GM19328 (cell line): ENCODE measurements around the gene CPA5.
"Not testable (repeated sequence)": the region's sequence is repeated elsewhere in the genome, so short reads cannot be mapped to it uniquely, and the experiment has no call there.

Source experiments
- ATAC-seq: cut with Tn5 transposase; IDR thresholded peaks from one replicate; pipeline ENCODE4 v1.9.1; 2021; ENCODE audit warnings: mild to moderate bottlenecking, moderate library complexity; ENCODE audit not compliant: unreplicated experiment

The CPA5 gene

GRCh38 chr7:130344271-130344866 is at the start of gene CPA5:
Gene CPA5, plus strand, starts transcription at chr7:130344816. Its CDS starts 1,670 bp downstream, at chr7:130346486.
- ATAC-seq: no peak

- no peak for ATAC-seq
Measured at GRCh38 chr7:130296221-130296951, 48.2 kb upstream of the CPA5 start.

GRCh38 chr7:130297628-130298543 is 46.7 kb upstream of the CPA5 start:
- ATAC-seq: no peak

- ATAC-seq: no peak
Measured at GRCh38 chr7:130298544-130299326, 45.9 kb upstream of the CPA5 start.

GRCh38 chr7:130299866-130300265 is 44.8 kb upstream of the CPA5 start:
- ATAC-seq: no peak

- ATAC-seq: no peak
Measured at GRCh38 chr7:130301501-130302020, 43.1 kb upstream of the CPA5 start.

GRCh38 chr7:130302649-130303048 is 42.0 kb upstream of the CPA5 start:
- ATAC-seq: no peak

GRCh38 chr7:130303127-130303526 is 41.5 kb upstream of the CPA5 start:
- ATAC-seq: no peak

- no peak for ATAC-seq
Measured at GRCh38 chr7:130303551-130303950, 41.1 kb upstream of the CPA5 start.

- ATAC-seq: no peak
Measured at GRCh38 chr7:130303982-130304381, 40.6 kb upstream of the CPA5 start.

- no peak for ATAC-seq
Measured at GRCh38 chr7:130304878-130305277, 39.7 kb upstream of the CPA5 start.

- no peak for ATAC-seq
Measured at GRCh38 chr7:130305433-130306042, 39.1 kb upstream of the CPA5 start.

GRCh38 chr7:130309986-130310385 is 34.6 kb upstream of the CPA5 start:
- ATAC-seq: no peak

- ATAC-seq: no peak
Measured at GRCh38 chr7:130314305-130314704, 30.3 kb upstream of the CPA5 start.

- no peak for ATAC-seq
Measured at GRCh38 chr7:130319541-130319940, 25.1 kb upstream of the CPA5 start.

GRCh38 chr7:130321542-130322229 is 22.9 kb upstream of the CPA5 start:
- ATAC-seq: not testable (repeated sequence)

- ATAC-seq: no peak
Measured at GRCh38 chr7:130322615-130323014, 22.0 kb upstream of the CPA5 start.

- ATAC-seq: no peak
Measured at GRCh38 chr7:130324306-130324943, 20.2 kb upstream of the CPA5 start.

- no peak for ATAC-seq
Measured at GRCh38 chr7:130329681-130330080, 14.9 kb upstream of the CPA5 start.
